Measurements from ENCODE around the gene RAP1A. TPM values are rescaled to one million over a fixed set of nuclear protein-coding genes. Genes with fewer than 3 reads are reported as not detected.

RAP1A gene
- total RNA-seq, 4 donors from 2014 or later: 171 to 325 (median 216) TPM

DNA sequence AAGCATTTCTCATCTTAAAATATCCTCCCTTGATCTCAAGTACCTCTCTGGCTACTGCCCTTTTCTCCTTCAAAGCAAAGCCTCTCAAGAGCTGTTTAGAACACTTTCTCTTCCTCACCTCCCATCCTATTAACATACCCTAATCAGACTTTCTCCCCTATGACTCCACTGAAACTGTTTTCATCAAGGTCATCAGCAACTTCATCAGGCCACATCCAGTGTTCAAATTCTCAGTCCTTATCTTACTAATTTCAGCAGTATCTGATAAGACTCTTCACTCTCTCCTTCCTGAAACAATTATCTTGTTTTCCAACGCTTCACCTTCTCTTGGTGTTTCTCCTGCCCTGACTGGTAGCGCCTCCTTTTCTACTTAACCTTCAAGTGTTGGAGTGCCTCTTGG is 1.5 kb upstream of the RAP1A start:
- Histone ChIP-seq H3K9me3 (no peaks in the 10 kb centered on the region), H3K4me3 (no peak overlapping the region), H3K27me3 (no peaks in the 10 kb centered on the region), H3K27ac (replicated peaks in 1 of 4) (peak overlapping the region in 1 of 4 donors; percentile 97), H3K36me3 (no peaks in the 10 kb centered on the region), H3K4me1 (peaks cover 31 to 59% (median 45%) of the 10 kb centered on the region in 4 donors)
- WGBS: 90% methylated on average over 2 of the region's 2 CpGs
- DNase-seq (ENCODE audit: extremely low spot score): no peak
- intact Hi-C loops (cut with DNase I): no loop called here
- TF ChIP-seq POLR2A (IDR thresholded peaks at IDR 0.05; ENCODE audit: low read depth) (no peak), EP300 (IDR thresholded peaks at IDR 0.05) (no peak), POLR2AphosphoS5 (IDR thresholded peaks at IDR 0.05) (no peak)
- TF ChIP-seq, protein P1, sequence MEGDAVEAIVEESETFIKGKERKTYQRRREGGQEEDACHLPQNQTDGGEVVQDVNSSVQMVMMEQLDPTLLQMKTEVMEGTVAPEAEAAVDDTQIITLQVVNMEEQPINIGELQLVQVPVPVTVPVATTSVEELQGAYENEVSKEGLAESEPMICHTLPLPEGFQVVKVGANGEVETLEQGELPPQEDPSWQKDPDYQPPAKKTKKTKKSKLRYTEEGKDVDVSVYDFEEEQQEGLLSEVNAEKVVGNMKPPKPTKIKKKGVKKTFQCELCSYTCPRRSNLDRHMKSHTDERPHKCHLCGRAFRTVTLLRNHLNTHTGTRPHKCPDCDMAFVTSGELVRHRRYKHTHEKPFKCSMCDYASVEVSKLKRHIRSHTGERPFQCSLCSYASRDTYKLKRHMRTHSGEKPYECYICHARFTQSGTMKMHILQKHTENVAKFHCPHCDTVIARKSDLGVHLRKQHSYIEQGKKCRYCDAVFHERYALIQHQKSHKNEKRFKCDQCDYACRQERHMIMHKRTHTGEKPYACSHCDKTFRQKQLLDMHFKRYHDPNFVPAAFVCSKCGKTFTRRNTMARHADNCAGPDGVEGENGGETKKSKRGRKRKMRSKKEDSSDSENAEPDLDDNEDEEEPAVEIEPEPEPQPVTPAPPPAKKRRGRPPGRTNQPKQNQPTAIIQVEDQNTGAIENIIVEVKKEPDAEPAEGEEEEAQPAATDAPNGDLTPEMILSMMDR (IDR thresholded peaks at IDR 0.05): no peak

DNA sequence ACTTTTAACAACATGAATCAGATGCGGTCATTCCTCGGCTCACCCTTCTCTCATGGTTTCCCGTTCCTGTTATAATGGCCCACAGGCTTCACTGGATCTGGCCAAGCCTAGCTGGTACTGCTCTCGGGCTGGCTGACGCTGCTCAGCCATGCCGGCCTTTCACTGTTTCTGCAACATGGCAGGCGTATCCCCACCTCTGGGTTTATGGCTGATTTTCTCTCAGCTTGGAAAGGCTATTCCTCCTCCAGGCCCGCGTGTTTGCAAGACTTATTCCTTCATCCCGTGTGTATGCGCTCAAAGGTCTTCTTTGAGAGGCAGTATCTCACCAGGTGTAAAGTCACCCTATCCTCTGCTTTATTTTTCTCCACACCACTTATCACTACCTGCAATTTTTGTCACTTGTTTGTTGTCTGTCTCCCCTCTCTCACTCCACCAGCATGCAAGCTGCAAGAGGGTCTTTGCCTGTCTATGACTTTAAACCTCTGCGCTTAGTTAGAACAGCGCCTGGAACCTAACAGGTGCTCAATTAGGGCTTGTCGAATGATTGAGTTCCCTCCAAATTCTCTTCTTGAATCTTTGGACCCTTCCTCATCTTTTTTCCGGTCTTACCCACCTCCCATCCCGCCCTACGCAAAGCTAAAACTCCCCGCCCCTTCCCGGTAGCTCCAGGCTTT is 491 bp upstream of the RAP1A start:
- no peak for TF ChIP-seq POLR2A (IDR thresholded peaks at IDR 0.05; ENCODE audit: low read depth)
- TF ChIP-seq, protein P1 (IDR thresholded peaks at IDR 0.05): no peak
- TF ChIP-seq POLR2AphosphoS5 (IDR thresholded peaks at IDR 0.05): no peak
- TF ChIP-seq EP300 (IDR thresholded peaks at IDR 0.05): no peak
- no peaks in the 10 kb centered on the region for H3K27me3 ChIP-seq
- peaks cover 38 to 68% (median 55%) of the 10 kb centered on the region in 4 donors for H3K4me1 ChIP-seq
- no peak for DNase-seq (ENCODE audit: extremely low spot score)
- H3K4me3 ChIP-seq: peak overlapping the region; percentile 73 to 86 (median 80)
- H3K27ac ChIP-seq (replicated peaks in 1 of 4): peak overlapping the region; percentile 93 to 97 (median 96)
- intact Hi-C loops (cut with DNase I): no loop called here
- no peaks in the 10 kb centered on the region for H3K9me3 ChIP-seq
- 46% methylated on average over 19 of the region's 19 CpGs for WGBS
- H3K36me3 ChIP-seq: no peaks in the 10 kb centered on the region

DNA sequence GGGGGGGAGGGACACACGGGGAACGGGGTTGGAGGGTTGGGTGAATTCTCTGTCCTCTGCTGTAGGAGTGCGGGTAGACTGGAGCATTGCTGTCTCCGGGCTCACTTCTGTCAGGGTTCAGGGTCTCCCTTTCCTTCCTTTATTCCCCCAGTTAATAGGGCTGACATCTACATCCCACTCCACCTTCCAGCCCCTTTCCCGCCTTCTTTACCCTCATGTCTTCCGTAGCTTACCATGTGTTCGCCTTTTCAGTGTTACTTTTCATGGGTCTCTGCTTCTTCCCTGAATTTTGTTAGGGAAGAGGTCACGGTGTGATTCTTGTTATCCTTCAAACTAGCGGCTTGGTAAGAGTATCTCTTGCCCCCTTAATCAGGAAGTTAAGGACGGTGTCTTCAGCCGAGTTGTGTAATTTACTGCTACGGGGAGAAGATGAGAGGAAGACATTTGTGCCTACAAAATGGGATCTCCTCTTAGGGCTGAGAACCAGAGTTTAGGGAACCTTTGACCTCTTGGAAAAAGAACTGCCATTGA is 917 bp downstream of the RAP1A start:
- Histone ChIP-seq H3K27ac (replicated peaks in 1 of 4) (peak overlapping the region; percentile 93 to 97 (median 96)), H3K36me3 (no peaks in the 10 kb centered on the region), H3K27me3 (no peaks in the 10 kb centered on the region), H3K9me3 (no peaks in the 10 kb centered on the region), H3K4me3 (peak overlapping the region; percentile 73 to 86 (median 80)), H3K4me1 (peaks cover 42 to 68% (median 65%) of the 10 kb centered on the region in 4 donors)
- intact Hi-C loops (cut with DNase I): no loop called here
- TF ChIP-seq EP300 (IDR thresholded peaks at IDR 0.05) (no peak), POLR2A (IDR thresholded peaks at IDR 0.05; ENCODE audit: low read depth) (no peak), POLR2AphosphoS5 (IDR thresholded peaks at IDR 0.05) (no peak)
- TF ChIP-seq, protein P1 (IDR thresholded peaks at IDR 0.05): no peak
- DNase-seq (ENCODE audit: extremely low spot score): no peak
- WGBS: 1% methylated on average over 12 of the region's 12 CpGs

- intact Hi-C loops (cut with DNase I): no loop called here
- H3K27me3 ChIP-seq: no peaks in the 10 kb centered on the region
- H3K4me3 ChIP-seq: peak overlapping the region; percentile 73 to 86 (median 80)
- H3K4me1 ChIP-seq: peaks cover 42 to 68% (median 65%) of the 10 kb centered on the region in 4 donors
- no peak for DNase-seq (ENCODE audit: extremely low spot score)
- WGBS: 35% methylated on average over 4 of the region's 4 CpGs
- no peaks in the 10 kb centered on the region for H3K36me3 ChIP-seq
- TF ChIP-seq, protein P1 (IDR thresholded peaks at IDR 0.05): no peak
- TF ChIP-seq EP300 (IDR thresholded peaks at IDR 0.05) (no peak), POLR2A (IDR thresholded peaks at IDR 0.05; ENCODE audit: low read depth) (no peak), POLR2AphosphoS5 (IDR thresholded peaks at IDR 0.05) (no peak)
- H3K9me3 ChIP-seq: no peaks in the 10 kb centered on the region
- peak overlapping the region; percentile 93 to 97 (median 96) for H3K27ac ChIP-seq (replicated peaks in 1 of 4)
Observed at GRCh38 chr1:111621050-111621449, 1.5 kb downstream of the RAP1A start.

All from esophagus muscularis mucosa (tissue), 4 donors.